H1 (cell line): ENCODE measurements around the gene BMX. TPM values are rescaled to one million over a fixed set of nuclear protein-coding genes. Genes with fewer than 3 reads are reported as not detected.

Source experiments
- CTCF ChIA-PET: fragments of 300-600 bp; sonication (Branson Sonifier 250); formaldehyde crosslinking; loops from one replicate; lab custom pipeline; 2021; ENCODE audit not compliant: partially characterized antibody; lab: Charles Lee
- POLR2A ChIA-PET: fragments of 300-600 bp; sonication (Branson Sonifier 250); formaldehyde crosslinking; loops from one replicate; lab custom pipeline; 2021; ENCODE audit warnings: inconsistent platforms; ENCODE audit not compliant: partially characterized antibody; lab: Charles Lee
- DNase-seq, 2 experiments: peaks; one replicate each; pipeline versions ENCODE4 v3.0.0 to v3.0.0-alpha.2; 2010 to 2022; ENCODE audit warnings: low spot score in 2 of 2, low read depth in 1 of 2, mixed read lengths in 1 of 2
- FAIRE-seq: peaks from 2 replicates; lab custom pipeline; 2011; peaks lifted over from hg19 to GRCh38; lab: Jason Lieb, UNC
- H2AFZ ChIP-seq: 2 replicates; pipeline ENCODE4 v1.8.1; 2012; ENCODE audit warnings: low read length, inconsistent platforms
- H2AK5ac ChIP-seq: 2 replicates; pipeline ENCODE4 v1.6.1; 2013; ENCODE audit warnings: low read depth, low read length
- H2BK120ac ChIP-seq: replicated peaks from 2 replicates; pipeline ENCODE3; 2013; ENCODE audit warnings: low read depth, low read length, inconsistent platforms
- H2BK12ac ChIP-seq: 2 replicates; pipeline ENCODE4 v1.6.1; 2013; ENCODE audit warnings: low read depth, low read length
- H2BK15ac ChIP-seq: 2 replicates; pipeline ENCODE4 v1.6.1; 2013; ENCODE audit warnings: low read length
- H2BK20ac ChIP-seq: 2 replicates; pipeline ENCODE4 v1.6.1; 2013; ENCODE audit warnings: low read length
- H2BK5ac ChIP-seq: 2 replicates; pipeline ENCODE4 v1.6.1; 2013; ENCODE audit warnings: low read depth, low read length
- H3K14ac ChIP-seq: 2 replicates; pipeline ENCODE4 v1.6.1; 2013; ENCODE audit warnings: inconsistent platforms; ENCODE audit not compliant: insufficient read length
- H3K18ac ChIP-seq: 2 replicates; pipeline ENCODE4 v1.6.1; 2013; ENCODE audit warnings: low read length; ENCODE audit errors: extremely low read depth
- H3K23ac ChIP-seq: 2 replicates; pipeline ENCODE4 v1.6.1; 2013; ENCODE audit warnings: inconsistent platforms; ENCODE audit not compliant: insufficient read length
- H3K23me2 ChIP-seq: 2 replicates; pipeline ENCODE4 v1.6.1; 2013; ENCODE audit warnings: low read depth, low read length
- H3K27ac ChIP-seq: 2 replicates; pipeline ENCODE4 v1.6.1; 2011; ENCODE audit warnings: low read depth, low read length, inconsistent platforms
- H3K27me3 ChIP-seq, 4 experiments: replicated peaks in 1 of 4; 1 replicate in 1 of 4; 2 replicates in 3 of 4; pipeline versions ENCODE4 v1.6.1 to v1.8.1; 2011 to 2013; ENCODE audit warnings: low read length in 3 of 4, mild to moderate bottlenecking in 3 of 4, inconsistent platforms in 2 of 4, mixed read lengths in 2 of 4, moderate library complexity in 1 of 4; ENCODE audit not compliant: control insufficient read depth in 3 of 4, insufficient read depth in 3 of 4; ENCODE audit errors: extremely low read depth in 1 of 4
- H3K36me3 ChIP-seq, 4 experiments: 2 replicates each; pipeline versions ENCODE4 v1.6.1 to v1.8.1; 2011 to 2013; ENCODE audit warnings: mild to moderate bottlenecking in 4 of 4, low read length in 3 of 4, moderate library complexity in 2 of 4, control low read depth in 1 of 4, inconsistent platforms in 1 of 4; ENCODE audit not compliant: insufficient read depth in 4 of 4, control insufficient read depth in 2 of 4
- H3K4ac ChIP-seq: replicated peaks from 2 replicates; pipeline ENCODE3; 2013; ENCODE audit warnings: low read length, low read depth, mixed read lengths, inconsistent platforms; ENCODE audit not compliant: insufficient read length
- H3K4me1 ChIP-seq, 4 experiments: replicated peaks in 1 of 4; 1 replicate in 1 of 4; 2 replicates in 3 of 4; pipeline versions ENCODE4 v1.6.1 to v1.8.1; 2011 to 2013; ENCODE audit warnings: low read length in 3 of 4, inconsistent platforms in 2 of 4, mixed read lengths in 1 of 4; ENCODE audit not compliant: insufficient read depth in 4 of 4, control insufficient read depth in 3 of 4
- H3K4me2 ChIP-seq, 2 experiments: 2 replicates each; pipeline versions ENCODE4 v1.6.1 to v1.8.1; 2011 to 2013; ENCODE audit warnings: low read depth in 2 of 2, low read length in 2 of 2, control low read depth in 1 of 2, inconsistent platforms in 1 of 2, mild to moderate bottlenecking in 1 of 2; ENCODE audit not compliant: insufficient read depth in 1 of 2
- H3K4me3 ChIP-seq, 4 experiments: fragments of 200-600, 300-600 bp in 1 of 4; sonication (generic), shearing (Covaris generic), sonication (Bioruptor Twin) in 1 of 4; 2 replicates each; pipeline versions ENCODE4 v1.5.1 to v1.8.1; 2011 to 2016; ENCODE audit warnings: low read length in 4 of 4, low read depth in 3 of 4, control low read depth in 2 of 4, inconsistent platforms in 2 of 4, mild to moderate bottlenecking in 2 of 4, mixed read lengths in 1 of 4, moderate library complexity in 1 of 4; ENCODE audit not compliant: insufficient read depth in 2 of 4; ENCODE audit errors: extremely low read depth in 1 of 4
- H3K56ac ChIP-seq: replicated peaks from 2 replicates; pipeline ENCODE3; 2013; ENCODE audit warnings: low read depth, mild to moderate bottlenecking, mixed read lengths, low read length, inconsistent platforms; ENCODE audit not compliant: insufficient read length
- H3K79me1 ChIP-seq: 2 replicates; pipeline ENCODE4 v1.6.1; 2013; ENCODE audit warnings: low read depth, low read length, control low read depth
- H3K79me2 ChIP-seq, 2 experiments: 2 replicates each; pipeline versions ENCODE4 v1.6.1 to v1.8.1; 2012 to 2013; ENCODE audit warnings: low read length in 2 of 2, mild to moderate bottlenecking in 2 of 2, inconsistent platforms in 1 of 2; ENCODE audit not compliant: insufficient read depth in 2 of 2, control insufficient read depth in 1 of 2
- H3K9ac ChIP-seq, 4 experiments: replicated peaks in 1 of 4; 1 replicate in 1 of 4; 2 replicates in 3 of 4; pipeline versions ENCODE4 v1.6.1 to v1.8.1; 2011 to 2013; ENCODE audit warnings: low read depth in 3 of 4, low read length in 3 of 4, control low read depth in 2 of 4, mild to moderate bottlenecking in 2 of 4, moderate library complexity in 2 of 4, inconsistent platforms in 1 of 4; ENCODE audit errors: extremely low read depth in 1 of 4
- H3K9me3 ChIP-seq, 2 experiments: 2 replicates each; pipeline versions ENCODE4 v1.6.1 to v1.8.1; 2012 to 2013; ENCODE audit warnings: mild to moderate bottlenecking in 2 of 2, moderate library complexity in 2 of 2, control low read depth in 1 of 2, inconsistent platforms in 1 of 2, low read depth in 1 of 2, low read length in 1 of 2, mixed read lengths in 1 of 2; ENCODE audit not compliant: insufficient read depth in 2 of 2
- H4K20me1 ChIP-seq, 2 experiments: replicated peaks in 1 of 2; 2 replicates each; pipeline versions ENCODE3 to v1.8.1; 2011 to 2013; ENCODE audit warnings: inconsistent platforms in 2 of 2, low read length in 2 of 2, mild to moderate bottlenecking in 1 of 2; ENCODE audit not compliant: insufficient read depth in 2 of 2, control insufficient read depth in 1 of 2
- H4K5ac ChIP-seq: 2 replicates; pipeline ENCODE4 v1.6.1; 2013; ENCODE audit warnings: low read length, low read depth, mixed read lengths, inconsistent platforms; ENCODE audit not compliant: insufficient read length
- H4K8ac ChIP-seq: 2 replicates; pipeline ENCODE4 v1.8.0; 2013; ENCODE audit warnings: mild to moderate bottlenecking, moderate library complexity, low read length, inconsistent platforms; ENCODE audit not compliant: insufficient read depth; ENCODE audit errors: extremely low read depth
- H4K91ac ChIP-seq: replicated peaks from 2 replicates; pipeline ENCODE3; 2013; ENCODE audit warnings: low read length, mixed read lengths, inconsistent platforms; ENCODE audit not compliant: insufficient read length
- CBX8 ChIP-seq: fragments of 300-800, 300-1000 bp; sonication (generic); IDR thresholded peaks from 2 replicates; pipeline ENCODE4 v1.7.1; 2016; ENCODE audit warnings: low read depth, low read length, borderline replicate concordance
- HDAC2 ChIP-seq, 2 experiments: fragments of 300-600 bp in 1 of 2; sonication (generic) in 1 of 2; IDR thresholded peaks; 2 replicates each; pipeline ENCODE4 v1.6.1; 2011 to 2012; ENCODE audit warnings: low read depth in 2 of 2, low read length in 2 of 2, mild to moderate bottlenecking in 2 of 2, moderate library complexity in 2 of 2, borderline replicate concordance in 1 of 2, inconsistent platforms in 1 of 2
- HDAC6 ChIP-seq: IDR thresholded peaks from one replicate; pipeline ENCODE4 v1.7.1; 2012; ENCODE audit warnings: low read depth, mild to moderate bottlenecking, inconsistent platforms, low read length, moderate library complexity
- KDM1A ChIP-seq: fragments of 200-600, 300-600 bp; sonication (generic); IDR thresholded peaks from 2 replicates; pipeline ENCODE4 v1.7.1; 2016; ENCODE audit warnings: mild to moderate bottlenecking, low read length, borderline replicate concordance
- KDM5A ChIP-seq: fragments of 200-600 bp; IDR thresholded peaks from 2 replicates; pipeline ENCODE4 v1.7.1; 2012; ENCODE audit warnings: mild to moderate bottlenecking, low read length, inconsistent platforms, mixed read lengths
- SIRT6 ChIP-seq: IDR thresholded peaks from one replicate; pipeline ENCODE4 v1.7.1; 2012; ENCODE audit warnings: low read length, inconsistent platforms
- SIX5 ChIP-seq: IDR thresholded peaks from 2 replicates; pipeline ENCODE4 v1.6.1; 2011; ENCODE audit warnings: mild to moderate bottlenecking, low read depth, low read length
- SUZ12 ChIP-seq: fragments of 200-600 bp; sonication (generic); IDR thresholded peaks from 2 replicates; pipeline ENCODE4 v1.6.1; 2012; ENCODE audit warnings: mild to moderate bottlenecking, inconsistent platforms, low read length, moderate library complexity, mixed read lengths
- TBP ChIP-seq: IDR thresholded peaks from 2 replicates; pipeline ENCODE4 v1.6.1; 2011; ENCODE audit warnings: low read depth, low read length, improper control_type of control experiment
- TCF12 ChIP-seq: IDR thresholded peaks from 2 replicates; pipeline ENCODE4 v1.6.1; 2011; ENCODE audit warnings: low read depth, mild to moderate bottlenecking, low read length
- ZNF274 ChIP-seq: IDR thresholded peaks from 2 replicates; pipeline ENCODE4 v1.7.0; 2012; ENCODE audit warnings: low read length, borderline replicate concordance; ENCODE audit errors: extremely low read depth
- WGBS, 2 experiments: shearing (Covaris generic) in 1 of 2; methylation state at CpG; one replicate each; pipeline versions ENCODE4 v1.1.6 to v1.1.7; 2013 to 2015; ENCODE audit warnings: low lambda C conversion rate in 2 of 2, mixed read lengths in 2 of 2, inconsistent platforms in 1 of 2, low coverage in 1 of 2, missing lambda C conversion rate in 1 of 2; ENCODE audit not compliant: insufficient replicate concordance in 2 of 2, insufficient coverage in 1 of 2, insufficient read length in 1 of 2; ENCODE audit errors: extremely low coverage in 1 of 2, missing lambda C conversion rate in 1 of 2; 5-methylcytosine and 5-hydroxymethylcytosine counted together
- polyA plus RNA-seq, 7 experiments: library from polyadenylated mRNA; depleted of rRNA in 3 of 7; stranded (reverse) in 5 of 7; unstranded in 2 of 7; fragments of >200 nt in 5 of 7; fragments of 200-250 nt in 2 of 7; gene quantifications; 1 replicate in 5 of 7; 2 replicates in 1 of 7; 4 replicates in 1 of 7; pipeline versions ENCODE4 v1.2.1 to v1.2.3, GENCODE V29; 2011 to 2013; ENCODE audit warnings: missing spikeins in 2 of 7, mixed read lengths in 2 of 7
- total RNA-seq: library from RNA; stranded (reverse); fragmentation: NEBNext Ultra II Directional; extraction: Animal tissue kit (Norgen Biotek cat#: 25700); gene quantifications from 2 replicates; pipeline ENCODE4 v1.2.1, GENCODE V29; 2021
- TF ChIP-seq, protein P1 (sequence below): IDR thresholded peaks from 2 replicates; pipeline ENCODE4 v1.6.1; 2012; ENCODE audit warnings: inconsistent platforms

The BMX gene
- total and polyA plus RNA-seq, 2 of the 8 experiments (the other 6 are each of a cell fraction or from before 2014, with no cell fraction given), result not detected

DNA sequence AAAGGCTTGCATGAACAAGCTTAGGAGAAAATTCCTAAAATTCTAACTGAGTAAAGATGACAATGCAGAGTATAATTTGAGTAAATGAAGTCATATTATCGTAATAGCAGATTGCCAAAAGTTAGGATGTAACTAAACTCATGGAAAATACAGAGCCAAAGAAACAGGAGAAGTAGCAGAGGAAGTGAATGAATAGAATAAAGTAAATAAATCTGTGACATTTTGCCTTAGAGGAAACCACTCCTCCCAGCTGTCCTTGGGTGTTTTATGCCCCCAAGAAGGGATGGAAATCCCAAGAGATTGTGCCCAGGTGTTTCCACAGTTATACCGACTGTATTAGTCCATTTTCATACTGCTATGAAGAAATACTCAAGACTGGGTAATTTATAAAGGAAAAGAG, 1.9 kb upstream of the BMX start:
- Histone ChIP-seq H3K14ac (no peak overlapping the region), H4K91ac (no peak overlapping the region), H3K4ac (no peak overlapping the region), H4K5ac (no peak overlapping the region), H3K4me3 (no peak overlapping the region), H3K56ac (no peak overlapping the region), H3K79me2 (no peaks in the 10 kb centered on the region), H3K79me1 (no peaks in the 10 kb centered on the region), H2BK15ac (no peak overlapping the region), H2AFZ (no peak overlapping the region), H3K9me3 (no peaks in the 10 kb centered on the region), H2BK5ac (no peak overlapping the region), H4K8ac (no peak overlapping the region), H2BK12ac (no peak overlapping the region), H3K18ac (no peak overlapping the region), H3K4me2 (no peak overlapping the region), H2BK120ac (no peak overlapping the region), H2AK5ac (no peak overlapping the region), H3K9ac (no peak overlapping the region), H3K27me3 (no peaks in the 10 kb centered on the region), H3K36me3 (no peaks in the 10 kb centered on the region), H2BK20ac (no peak overlapping the region), H3K23ac (no peak overlapping the region), H3K27ac (no peak overlapping the region), H3K4me1 (no peaks in the 10 kb centered on the region), H3K23me2 (no peaks in the 10 kb centered on the region), H4K20me1 (no peaks in the 10 kb centered on the region)
- WGBS, 2 experiments, result 78% methylated on average over 2 of the region's 2 CpGs; no CpG with 5 or more reads in 1 of the 2 experiments
- no peak for FAIRE-seq
- DNase-seq, result no peak
- TF ChIP-seq HDAC6, result no peak
- no peak for TF ChIP-seq HDAC2 (IDR thresholded peaks at IDR 0.05; ENCODE audit: borderline replicate concordance in 1 of 2, low read depth in 2 of 2, low read length in 2 of 2)
- no peak for TF ChIP-seq CBX8
- TF ChIP-seq TBP, result no peak
- no peak for TF ChIP-seq SIX5
- TF ChIP-seq, protein P1, sequence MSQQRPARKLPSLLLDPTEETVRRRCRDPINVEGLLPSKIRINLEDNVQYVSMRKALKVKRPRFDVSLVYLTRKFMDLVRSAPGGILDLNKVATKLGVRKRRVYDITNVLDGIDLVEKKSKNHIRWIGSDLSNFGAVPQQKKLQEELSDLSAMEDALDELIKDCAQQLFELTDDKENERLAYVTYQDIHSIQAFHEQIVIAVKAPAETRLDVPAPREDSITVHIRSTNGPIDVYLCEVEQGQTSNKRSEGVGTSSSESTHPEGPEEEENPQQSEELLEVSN, result no peak
- TF ChIP-seq KDM5A, result no peak
- no peak for TF ChIP-seq SIRT6
- no peak for TF ChIP-seq ZNF274
- TF ChIP-seq TCF12, result no peak
- no peak for TF ChIP-seq KDM1A
- no peak for TF ChIP-seq SUZ12
- CTCF ChIA-PET, result interaction anchor here (0.6 to 2.5 kb wide), 8 partner anchors 15 to 1180 kb away, joined by 3 to 7 read pairs (median 4); no protein-coding TSS in a partner anchor
- POLR2A ChIA-PET, result no interaction called here
